Glutamatergic neuron (in vitro differentiated cells): ENCODE results near the gene PAM16. TPM values are rescaled to one million over a fixed set of nuclear protein-coding genes. Genes with fewer than 3 reads are reported as not detected.

Experiments
- DNase-seq: peaks from one replicate; pipeline ENCODE4 v3.0.0; 2022
- H3K27ac Mint-ChIP-seq: one replicate; pipeline ENCODE4 v1.8.0; 2020; ENCODE audit warnings: mild to moderate bottlenecking, mixed read lengths, inconsistent platforms; ENCODE audit not compliant: unreplicated experiment
- H3K27me3 Mint-ChIP-seq: one replicate; pipeline ENCODE4 v1.8.0; 2020; ENCODE audit warnings: mild to moderate bottlenecking, moderate library complexity, mixed read lengths, inconsistent platforms; ENCODE audit not compliant: unreplicated experiment
- H3K36me3 Mint-ChIP-seq: one replicate; pipeline ENCODE4 v1.8.0; 2020; ENCODE audit warnings: mild to moderate bottlenecking, mixed read lengths, inconsistent platforms; ENCODE audit not compliant: unreplicated experiment
- H3K4me1 Mint-ChIP-seq: one replicate; pipeline ENCODE4 v1.8.0; 2020; ENCODE audit warnings: mild to moderate bottlenecking, low read depth, mixed read lengths, inconsistent platforms; ENCODE audit not compliant: unreplicated experiment
- H3K4me3 Mint-ChIP-seq: one replicate; pipeline ENCODE4 v1.8.0; 2020; ENCODE audit warnings: mild to moderate bottlenecking, mixed read lengths, inconsistent platforms; ENCODE audit not compliant: unreplicated experiment
- H3K9me3 Mint-ChIP-seq: one replicate; pipeline ENCODE4 v1.8.0; 2020; ENCODE audit warnings: mild to moderate bottlenecking, moderate library complexity, mixed read lengths, inconsistent platforms; ENCODE audit not compliant: unreplicated experiment
- CTCF ChIP-seq: fragments of 200-600 bp; sonication (generic); IDR thresholded peaks from one replicate; pipeline ENCODE4 v1.5.0; 2021; ENCODE audit not compliant: partially characterized antibody, unreplicated experiment
- total RNA-seq: library from RNA; stranded (reverse); fragmentation: NEBNext Ultra II Directional; extraction: Animal tissue kit (Norgen Biotek cat#: 25700); gene quantifications from one replicate; pipeline ENCODE4 v1.2.1, GENCODE V29; 2021; ENCODE audit not compliant: unreplicated experiment

Gene PAM16
- total RNA-seq, 1 donor from 2014 or later = 33.1 TPM

GRCh38 chr16:4378161-4378666, 27.1 kb upstream of the PAM16 start:
- H3K36me3 Mint-ChIP-seq = no peaks in the 10 kb centered on the region
- H3K9me3 Mint-ChIP-seq = peaks cover 2% of the 10 kb centered on the region
- TF ChIP-seq CTCF = no peak
- no peak overlapping the region for H3K27ac Mint-ChIP-seq
- peaks cover 7% of the 10 kb centered on the region for H3K4me1 Mint-ChIP-seq
- no peak for DNase-seq
- H3K27me3 Mint-ChIP-seq = peaks cover 12% of the 10 kb centered on the region
- no peak overlapping the region for H3K4me3 Mint-ChIP-seq

- no peak for TF ChIP-seq CTCF
- Mint-ChIP-seq H3K9me3 (peaks cover 2% of the 10 kb centered on the region), H3K27ac (no peak overlapping the region), H3K27me3 (peaks cover 12% of the 10 kb centered on the region), H3K4me1 (peaks cover 10% of the 10 kb centered on the region), H3K4me3 (no peak overlapping the region), H3K36me3 (no peaks in the 10 kb centered on the region)
- DNase-seq = no peak
Observed at GRCh38 chr16:4377573-4378154, 26.5 kb upstream of the PAM16 start.

- DNase-seq = no peak
- Mint-ChIP-seq H3K9me3 (peaks cover 2% of the 10 kb centered on the region), H3K4me1 (peaks cover 10% of the 10 kb centered on the region), H3K36me3 (no peaks in the 10 kb centered on the region), H3K4me3 (no peak overlapping the region), H3K27ac (no peak overlapping the region), H3K27me3 (peaks cover 13% of the 10 kb centered on the region)
- no peak for TF ChIP-seq CTCF
Observed at GRCh38 chr16:4376893-4377572, 25.9 kb upstream of the PAM16 start.

GRCh38 chr16:4376126-4376892, 25.2 kb upstream of the PAM16 start:
- Mint-ChIP-seq H3K9me3 (peaks cover 2% of the 10 kb centered on the region), H3K4me1 (peaks cover 10% of the 10 kb centered on the region), H3K27ac (no peak overlapping the region), H3K27me3 (peaks cover 13% of the 10 kb centered on the region), H3K36me3 (no peaks in the 10 kb centered on the region), H3K4me3 (no peak overlapping the region)
- no peak for TF ChIP-seq CTCF
- DNase-seq = no peak

GRCh38 chr16:4375717-4376116, 24.6 kb upstream of the PAM16 start:
- peaks cover 13% of the 10 kb centered on the region for H3K27me3 Mint-ChIP-seq
- H3K4me3 Mint-ChIP-seq = peak overlapping the region; percentile 49
- TF ChIP-seq CTCF = no peak
- DNase-seq = no peak
- H3K4me1 Mint-ChIP-seq = peaks cover 10% of the 10 kb centered on the region
- H3K36me3 Mint-ChIP-seq = no peaks in the 10 kb centered on the region
- H3K9me3 Mint-ChIP-seq = peaks cover 2% of the 10 kb centered on the region
- H3K27ac Mint-ChIP-seq = peak overlapping the region; percentile 17
